ENCODE data around the gene NECAB3.

- no peak for TF ChIP-seq POLR2A (IDR thresholded peaks at IDR 0.05)
- TF ChIP-seq CTCF (IDR thresholded peaks at IDR 0.05): no peak
- no peak for TF ChIP-seq POLR2AphosphoS5 (IDR thresholded peaks at IDR 0.05)
These were observed 27.6 kb upstream of the NECAB3 start for GRCh38 chr20:33701629-33702450.

Data from transverse colon (tissue), 4 donors.